Tibial nerve (tissue), 3 donors: ENCODE data around the gene IL1RN.

Experiments
- CTCF ChIP-seq, 5 experiments: fragments of 200-600 bp in 3 of 5; fragments of 450-650 bp in 2 of 5; sonication (generic) in 3 of 5; IDR thresholded peaks; one replicate each; pipeline ENCODE4 v1.5.1; 2016 to 2019; ENCODE audit warnings: antibody characterized with exemption in 5 of 5, mild to moderate bottlenecking in 3 of 5, moderate library complexity in 2 of 5
- POLR2A ChIP-seq, 2 donors: fragments of 450-650 bp; IDR thresholded peaks; one replicate each; pipeline ENCODE4 v1.6.1; 2017; ENCODE audit warnings: antibody characterized with exemption in 2 of 2, mild to moderate bottlenecking in 2 of 2, moderate library complexity in 2 of 2

- TF ChIP-seq CTCF (IDR thresholded peaks at IDR 0.05) (no peak), POLR2A (IDR thresholded peaks at IDR 0.05) (no peak)
These were observed 23.3 kb upstream of the IL1RN start for GRCh38 chr2:113104054-113104611.
